Measurements from ENCODE around the gene C21orf58.

- no peak for TF ChIP-seq POLR2A (IDR thresholded peaks at IDR 0.05)
- TF ChIP-seq, protein P1, sequence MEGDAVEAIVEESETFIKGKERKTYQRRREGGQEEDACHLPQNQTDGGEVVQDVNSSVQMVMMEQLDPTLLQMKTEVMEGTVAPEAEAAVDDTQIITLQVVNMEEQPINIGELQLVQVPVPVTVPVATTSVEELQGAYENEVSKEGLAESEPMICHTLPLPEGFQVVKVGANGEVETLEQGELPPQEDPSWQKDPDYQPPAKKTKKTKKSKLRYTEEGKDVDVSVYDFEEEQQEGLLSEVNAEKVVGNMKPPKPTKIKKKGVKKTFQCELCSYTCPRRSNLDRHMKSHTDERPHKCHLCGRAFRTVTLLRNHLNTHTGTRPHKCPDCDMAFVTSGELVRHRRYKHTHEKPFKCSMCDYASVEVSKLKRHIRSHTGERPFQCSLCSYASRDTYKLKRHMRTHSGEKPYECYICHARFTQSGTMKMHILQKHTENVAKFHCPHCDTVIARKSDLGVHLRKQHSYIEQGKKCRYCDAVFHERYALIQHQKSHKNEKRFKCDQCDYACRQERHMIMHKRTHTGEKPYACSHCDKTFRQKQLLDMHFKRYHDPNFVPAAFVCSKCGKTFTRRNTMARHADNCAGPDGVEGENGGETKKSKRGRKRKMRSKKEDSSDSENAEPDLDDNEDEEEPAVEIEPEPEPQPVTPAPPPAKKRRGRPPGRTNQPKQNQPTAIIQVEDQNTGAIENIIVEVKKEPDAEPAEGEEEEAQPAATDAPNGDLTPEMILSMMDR (IDR thresholded peaks at IDR 0.05), result no peak
These were observed 2.5 kb upstream of the C21orf58 start for GRCh38 chr21:46326110-46326703.
